HCT116 (cell line): Measurements from ENCODE around the gene PTBP3. TPM values are rescaled to one million over a fixed set of nuclear protein-coding genes. Genes with fewer than 3 reads are reported as not detected.

Source experiments
- CBX3 ChIP-seq: IDR thresholded peaks from 2 replicates; pipeline ENCODE4 v1.6.1; 2012; ENCODE audit warnings: low read depth
- ELF1 ChIP-seq: IDR thresholded peaks from 2 replicates; pipeline ENCODE4 v1.6.1; 2012; ENCODE audit warnings: low read depth, borderline replicate concordance
- EZH2 ChIP-seq: fragments of 200-600 bp; sonication (generic); IDR thresholded peaks from 2 replicates; pipeline ENCODE4 v1.6.1; 2017; ENCODE audit warnings: antibody characterized with exemption, mixed run types
- EZH2phosphoT487 ChIP-seq: fragments of 200-600 bp; IDR thresholded peaks from 2 replicates; pipeline ENCODE4 v1.6.1; 2018; ENCODE audit warnings: antibody characterized with exemption, borderline replicate concordance
- JUND ChIP-seq: IDR thresholded peaks from 2 replicates; pipeline ENCODE4 v1.6.1; 2012
- POLR2A ChIP-seq: IDR thresholded peaks from 2 replicates; pipeline ENCODE4 v1.7.0; 2011; ENCODE audit warnings: borderline replicate concordance; ENCODE audit not compliant: insufficient read depth, insufficient read length; ENCODE audit errors: extremely low read depth
- RAD21 ChIP-seq: IDR thresholded peaks from 2 replicates; pipeline ENCODE4 v1.6.1; 2012; ENCODE audit warnings: low read depth, mild to moderate bottlenecking
- REST ChIP-seq: IDR thresholded peaks from 2 replicates; pipeline ENCODE4 v1.6.1; 2012; ENCODE audit warnings: low read depth
- SIN3A ChIP-seq: IDR thresholded peaks from 2 replicates; pipeline ENCODE4 v1.6.1; 2012; ENCODE audit warnings: low read depth
- SRF ChIP-seq: IDR thresholded peaks from 2 replicates; pipeline ENCODE4 v1.6.1; 2012; ENCODE audit warnings: low read depth
- TCF7L2 ChIP-seq: IDR thresholded peaks from 2 replicates; pipeline ENCODE4 v1.7.0; 2011; ENCODE audit warnings: borderline replicate concordance, inconsistent platforms; ENCODE audit not compliant: insufficient read depth, insufficient read length; ENCODE audit errors: extremely low read depth
- YY1 ChIP-seq: IDR thresholded peaks from 2 replicates; pipeline ENCODE4 v1.6.1; 2011; ENCODE audit warnings: low read length, low read depth, moderate library complexity, mild to moderate bottlenecking; ENCODE audit not compliant: insufficient replicate concordance; ENCODE audit errors: extremely low read depth
- ZFX ChIP-seq: fragments of 450-650 bp; IDR thresholded peaks from 2 replicates; pipeline ENCODE4 v1.6.1; 2017
- total RNA-seq: library from RNA; stranded (reverse); gene quantifications from one replicate; pipeline ENCODE4 v1.2.1, GENCODE V29; 2021; ENCODE audit not compliant: unreplicated experiment
- TF ChIP-seq, protein P1 (sequence below), 3 experiments: fragments of 200-600 bp in 1 of 3; sonication (generic) in 1 of 3; IDR thresholded peaks in 2 of 3; conservative IDR thresholded peaks in 1 of 3; 2 replicates each; pipeline ENCODE4 v1.5.1; 2012 to 2017; ENCODE audit warnings: low read depth in 2 of 3, low read length in 2 of 3, antibody characterized with exemption in 1 of 3, borderline replicate concordance in 1 of 3, control low read depth in 1 of 3, mild to moderate bottlenecking in 1 of 3, mixed read lengths in 1 of 3, mixed run types in 1 of 3, moderate library complexity in 1 of 3; ENCODE audit not compliant: insufficient read depth in 1 of 3

The PTBP3 gene
- total RNA-seq, 1 experiment from 2014 or later, result 102 TPM

DNA sequence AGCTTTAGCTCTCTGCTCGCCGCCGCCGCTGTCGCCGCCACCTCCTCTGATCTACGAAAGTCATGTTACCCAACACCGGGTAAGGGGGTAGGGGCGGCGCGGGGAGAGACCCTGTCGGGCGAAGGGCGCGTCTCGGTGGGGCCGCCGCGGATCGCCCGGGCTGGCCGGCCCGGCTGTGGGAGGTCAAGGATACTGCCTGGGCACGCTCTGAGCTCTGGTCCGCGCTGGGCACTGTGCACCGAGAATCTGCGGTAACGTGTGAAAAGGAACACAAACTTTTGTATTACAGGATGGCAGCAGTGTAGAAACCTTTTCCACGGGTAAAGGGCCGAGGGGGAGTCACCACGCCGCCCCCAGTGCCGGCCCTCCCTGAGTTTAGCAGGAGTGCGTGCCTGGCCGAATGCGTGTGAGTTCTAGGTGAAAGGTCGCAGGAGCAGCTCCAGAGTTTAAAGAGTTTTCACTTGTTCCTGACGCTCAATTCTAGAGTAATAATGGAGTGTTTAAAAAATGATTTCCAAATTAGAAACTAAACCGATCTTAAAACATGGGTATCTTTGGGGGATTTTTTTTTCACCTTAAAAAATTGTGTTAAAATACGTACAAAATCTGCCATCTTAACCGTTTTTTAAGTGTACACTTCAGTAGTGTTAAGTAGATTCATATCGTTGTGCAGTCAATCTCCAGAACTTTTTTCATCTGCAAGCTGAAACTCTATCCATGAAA lies 46.8 kb upstream of the PTBP3 start, which contains the start of gene HSDL2 (continued):
- TF ChIP-seq, protein P1, sequence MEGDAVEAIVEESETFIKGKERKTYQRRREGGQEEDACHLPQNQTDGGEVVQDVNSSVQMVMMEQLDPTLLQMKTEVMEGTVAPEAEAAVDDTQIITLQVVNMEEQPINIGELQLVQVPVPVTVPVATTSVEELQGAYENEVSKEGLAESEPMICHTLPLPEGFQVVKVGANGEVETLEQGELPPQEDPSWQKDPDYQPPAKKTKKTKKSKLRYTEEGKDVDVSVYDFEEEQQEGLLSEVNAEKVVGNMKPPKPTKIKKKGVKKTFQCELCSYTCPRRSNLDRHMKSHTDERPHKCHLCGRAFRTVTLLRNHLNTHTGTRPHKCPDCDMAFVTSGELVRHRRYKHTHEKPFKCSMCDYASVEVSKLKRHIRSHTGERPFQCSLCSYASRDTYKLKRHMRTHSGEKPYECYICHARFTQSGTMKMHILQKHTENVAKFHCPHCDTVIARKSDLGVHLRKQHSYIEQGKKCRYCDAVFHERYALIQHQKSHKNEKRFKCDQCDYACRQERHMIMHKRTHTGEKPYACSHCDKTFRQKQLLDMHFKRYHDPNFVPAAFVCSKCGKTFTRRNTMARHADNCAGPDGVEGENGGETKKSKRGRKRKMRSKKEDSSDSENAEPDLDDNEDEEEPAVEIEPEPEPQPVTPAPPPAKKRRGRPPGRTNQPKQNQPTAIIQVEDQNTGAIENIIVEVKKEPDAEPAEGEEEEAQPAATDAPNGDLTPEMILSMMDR (IDR thresholded peaks at IDR 0.05 in 2 of 3, conservative IDR thresholded peaks at IDR 0.05 in 1 of 3; ENCODE audit: borderline replicate concordance in 1 of 3, insufficient read depth in 1 of 3, low read depth in 2 of 3, low read length in 2 of 3), result no peak
- 0 out of 2 replicates have a peak, but pooled peaks have one; percentile 47 for TF ChIP-seq SIN3A
- no peak for TF ChIP-seq JUND
- TF ChIP-seq SRF, result no peak
- no peak for TF ChIP-seq CBX3
- TF ChIP-seq EZH2phosphoT487, result no peak
- no peak for TF ChIP-seq POLR2A
- no peak for TF ChIP-seq REST
- TF ChIP-seq EZH2, result no peak
- peak; percentile 50 for TF ChIP-seq TCF7L2
- TF ChIP-seq ELF1, result no peak
- no peak for TF ChIP-seq YY1
- no peak for TF ChIP-seq RAD21
- TF ChIP-seq ZFX, result no peak
